Medulla oblongata (tissue), 1 donor: ENCODE results near the gene VAC14.
"Not testable (repeated sequence)": the region's sequence is repeated elsewhere in the genome, so short reads cannot be mapped to it uniquely, and the experiment has no call there.

Experiments used
- DNase-seq: peaks from one replicate; pipeline ENCODE4 v3.0.0-alpha.2; 2015; ENCODE audit errors: extremely low spot score

VAC14 gene

GRCh38 chr16:70681382-70682238, 119.3 kb downstream of the VAC14 start:
- DNase-seq, result peak; percentile 94

- no peak for DNase-seq
Measured at GRCh38 chr16:70680495-70681381, 120.2 kb downstream of the VAC14 start.

GRCh38 chr16:70679671-70680494, 121.1 kb downstream of the VAC14 start:
- DNase-seq, result no peak

GRCh38 chr16:70678898-70679670, 121.9 kb downstream of the VAC14 start:
- no peak for DNase-seq

- no peak for DNase-seq
Measured at GRCh38 chr16:70678121-70678897, 122.6 kb downstream of the VAC14 start.

- no peak for DNase-seq
Measured at GRCh38 chr16:70677499-70678120, 123.3 kb downstream of the VAC14 start.

- DNase-seq, result no peak
Measured at GRCh38 chr16:70676675-70677498, 124.1 kb downstream of the VAC14 start.

GRCh38 chr16:70675851-70676513, 125.0 kb downstream of the VAC14 start:
- peak; percentile 62 for DNase-seq

- no peak for DNase-seq
Measured at GRCh38 chr16:70674221-70675014, 126.5 kb downstream of the VAC14 start.

GRCh38 chr16:70670938-70671337, 130.0 kb downstream of the VAC14 start:
- DNase-seq, result not testable (repeated sequence)

GRCh38 chr16:70670175-70670574, 130.8 kb downstream of the VAC14 start:
- DNase-seq, result no peak

- no peak for DNase-seq
Measured at GRCh38 chr16:70665806-70666735, 134.9 kb downstream of the VAC14 start.

GRCh38 chr16:70665113-70665694, 135.8 kb downstream of the VAC14 start:
- DNase-seq, result no peak

GRCh38 chr16:70664325-70665112, 136.4 kb downstream of the VAC14 start:
- no peak for DNase-seq
